SW480 (cell line): Measurements from ENCODE around the gene HECW1.
"Not testable (repeated sequence)": the region's sequence is repeated elsewhere in the genome, so short reads cannot be mapped to it uniquely, and the experiment has no call there.

Experiments used
- DNase-seq: peaks from one replicate; pipeline ENCODE4 v3.0.0-alpha.2; 2016; ENCODE audit warnings: low spot score

HECW1 gene

DNA sequence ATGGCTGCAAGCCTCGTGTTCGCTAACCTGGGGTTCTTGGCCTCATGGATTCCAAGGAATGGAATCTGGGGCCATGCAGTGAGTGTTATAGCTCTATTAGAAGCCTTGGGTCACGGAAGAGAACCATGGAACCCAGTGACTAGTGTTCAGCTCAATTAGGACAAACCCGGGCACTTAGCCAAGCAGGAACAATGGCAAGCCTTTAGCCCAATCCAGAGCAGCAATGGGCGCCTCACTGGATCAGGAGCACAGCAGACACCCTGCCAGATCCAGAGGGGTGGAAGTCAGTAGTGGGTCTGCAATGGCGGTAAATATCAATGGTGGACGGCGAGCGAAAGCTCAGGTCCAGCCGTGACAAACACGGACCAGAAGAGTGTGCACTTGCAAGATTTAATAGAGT is 98.1 kb downstream of the HECW1 start:
- not testable (repeated sequence) for DNase-seq

DNA sequence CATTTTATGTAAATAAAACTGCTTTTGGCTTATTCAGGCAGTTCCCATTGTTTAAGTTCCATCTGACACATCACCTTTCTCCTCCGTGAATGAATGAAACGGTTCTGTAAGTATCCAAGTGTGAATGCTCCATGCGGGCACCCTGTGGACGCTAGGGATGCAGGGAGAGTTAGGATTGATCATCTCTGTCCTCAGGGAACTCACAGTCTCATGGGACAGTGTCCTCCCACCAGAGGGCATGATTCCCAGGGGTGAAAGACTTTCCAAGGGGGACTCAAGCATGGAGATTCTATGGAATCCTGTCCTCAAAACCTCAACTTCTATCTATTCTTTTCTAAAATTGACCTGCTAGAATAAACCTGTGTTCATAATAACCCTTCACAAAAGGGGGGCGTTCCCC is 98.8 kb downstream of the HECW1 start:
- peak; percentile 27 for DNase-seq

DNA sequence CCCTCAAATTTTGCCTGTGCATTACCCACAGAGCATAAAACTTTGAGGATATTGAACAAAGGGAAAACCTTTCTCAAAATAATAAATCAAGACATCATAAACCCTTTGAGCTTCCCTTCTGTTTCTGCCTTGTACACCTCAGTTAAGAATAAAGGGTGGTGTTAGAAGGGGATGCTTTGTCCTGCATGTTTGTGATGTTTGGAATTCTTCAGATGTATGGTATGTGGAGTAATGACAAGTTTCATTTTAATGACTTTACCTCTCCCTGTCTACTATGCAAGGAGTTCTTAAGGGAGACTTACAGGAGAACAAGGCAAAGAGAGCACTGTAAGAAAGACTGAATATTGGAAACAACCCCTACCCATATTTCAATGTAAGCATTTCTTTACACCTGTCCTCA is 99.2 kb downstream of the HECW1 start:
- peak; percentile 65 for DNase-seq

DNA sequence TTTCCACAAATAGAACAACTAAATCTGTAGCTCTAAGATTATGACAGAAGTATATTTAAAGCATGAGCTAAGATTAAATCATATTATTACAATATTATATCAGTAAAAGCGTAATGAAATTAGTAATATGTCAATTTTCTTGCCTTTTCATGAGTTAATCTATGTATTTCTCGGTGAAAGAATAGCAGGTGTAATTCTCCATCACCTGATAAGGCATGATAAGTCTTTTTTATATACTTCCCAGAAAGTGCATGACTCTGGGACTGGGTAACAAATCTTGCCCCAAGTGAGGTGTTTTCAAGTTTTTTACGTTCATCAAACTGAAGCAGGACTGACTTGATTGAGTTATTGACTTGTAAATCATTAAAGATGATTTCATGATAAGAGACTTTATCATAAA is 100.5 kb downstream of the HECW1 start:
- DNase-seq = no peak

DNA sequence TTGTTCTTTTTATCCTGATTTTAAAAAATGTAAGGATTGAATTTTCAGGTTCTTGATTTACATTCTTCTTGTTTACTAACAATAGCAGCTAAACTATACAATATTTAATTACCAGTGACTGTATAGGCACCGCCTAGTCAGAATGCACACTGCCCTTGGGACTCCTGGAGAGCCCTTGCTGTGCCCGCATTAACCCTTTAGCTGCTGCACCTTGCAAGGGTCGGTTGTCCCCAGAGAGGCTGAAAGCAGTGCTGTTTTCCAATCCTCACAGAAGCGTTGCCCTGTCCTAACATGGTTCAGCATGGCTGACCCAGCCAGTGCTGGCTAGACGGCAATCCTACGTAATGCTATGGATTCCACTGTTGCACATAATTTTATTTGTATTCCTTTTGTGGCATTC is 102.6 kb downstream of the HECW1 start:
- DNase-seq = no peak

GRCh38 chr7:43217055-43217454 is 104.6 kb downstream of the HECW1 start:
- no peak for DNase-seq

DNA sequence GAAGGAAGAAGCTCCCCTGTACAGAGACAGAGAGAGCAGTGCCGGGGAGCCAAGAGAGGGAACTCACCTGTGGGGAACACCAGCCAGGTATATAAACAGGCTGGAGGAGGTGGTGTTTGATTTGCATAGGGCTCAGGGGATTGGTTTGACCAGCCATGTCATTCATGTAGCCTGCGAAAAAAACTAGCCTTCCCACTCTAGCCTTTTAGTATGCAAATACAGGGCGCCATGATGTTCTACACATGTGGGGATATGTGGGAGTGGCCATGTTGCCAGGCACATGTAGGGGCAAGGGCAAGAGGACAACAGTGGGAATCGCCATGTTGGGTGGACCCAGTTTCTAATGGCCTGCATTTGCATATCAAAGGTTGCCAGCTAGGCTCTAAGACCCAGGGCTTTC is 106.5 kb downstream of the HECW1 start:
- DNase-seq = not testable (repeated sequence)

DNA sequence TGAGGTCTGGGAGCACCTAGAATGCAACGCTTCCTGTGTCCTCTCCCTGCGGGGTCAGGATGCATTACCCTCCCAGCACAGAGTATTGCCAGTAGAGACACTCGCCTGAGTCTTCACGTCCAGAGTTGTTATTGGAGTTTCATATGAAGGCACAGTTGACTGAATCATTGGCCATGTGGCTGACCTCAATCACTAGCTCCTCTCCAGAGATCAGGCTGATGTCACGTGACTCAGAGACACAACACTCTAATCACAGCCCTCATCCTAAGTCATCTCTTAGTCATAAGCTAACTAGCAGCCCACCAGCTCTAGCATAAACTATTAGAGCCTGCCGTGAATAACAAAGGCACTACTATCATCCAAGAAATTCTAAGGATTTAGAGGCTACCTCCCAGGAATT is 107.8 kb downstream of the HECW1 start:
- peak; percentile 8 for DNase-seq

DNA sequence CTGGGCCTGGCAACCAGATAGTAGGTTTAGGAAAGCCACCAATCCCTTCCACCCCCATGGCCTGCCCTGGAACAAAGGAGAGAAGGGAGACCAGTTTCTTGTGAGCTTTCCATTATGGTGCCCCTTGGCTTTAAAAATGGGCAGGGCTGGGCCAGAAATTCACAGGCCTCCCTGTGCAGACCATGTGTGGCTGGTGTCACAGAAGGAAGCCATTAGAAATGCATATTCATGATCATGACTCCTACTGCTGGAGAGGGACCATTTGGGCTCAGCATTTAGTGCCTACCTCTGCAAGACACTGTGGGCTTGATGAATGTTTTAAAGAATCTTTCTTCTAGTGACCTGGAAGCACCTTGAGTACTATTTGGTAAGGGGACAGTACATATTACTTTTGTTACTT is 108.3 kb downstream of the HECW1 start:
- no peak for DNase-seq

GRCh38 chr7:43229801-43230200 is 117.4 kb downstream of the HECW1 start:
- DNase-seq = no peak

GRCh38 chr7:43232366-43232765 is 119.9 kb downstream of the HECW1 start:
- no peak for DNase-seq

DNA sequence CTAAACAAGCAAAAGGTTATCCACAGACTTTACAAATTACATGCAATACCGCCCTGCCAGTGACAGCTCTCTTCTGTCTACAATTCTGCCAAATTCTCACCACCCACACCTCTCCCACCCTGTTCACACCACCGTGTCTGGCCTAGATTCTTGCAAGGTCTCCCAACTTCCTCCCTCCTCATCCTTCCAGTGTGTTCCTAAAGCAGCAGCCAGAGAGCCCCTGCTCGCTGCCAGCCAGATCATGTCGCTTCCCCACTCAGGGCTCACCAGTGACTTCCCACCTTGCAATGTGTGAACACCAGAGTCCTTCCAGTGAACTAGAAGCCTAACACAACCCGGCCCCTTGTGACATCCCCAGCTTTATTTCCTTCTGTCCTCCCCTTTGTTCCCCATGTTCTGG is 121.6 kb downstream of the HECW1 start:
- DNase-seq = no peak

DNA sequence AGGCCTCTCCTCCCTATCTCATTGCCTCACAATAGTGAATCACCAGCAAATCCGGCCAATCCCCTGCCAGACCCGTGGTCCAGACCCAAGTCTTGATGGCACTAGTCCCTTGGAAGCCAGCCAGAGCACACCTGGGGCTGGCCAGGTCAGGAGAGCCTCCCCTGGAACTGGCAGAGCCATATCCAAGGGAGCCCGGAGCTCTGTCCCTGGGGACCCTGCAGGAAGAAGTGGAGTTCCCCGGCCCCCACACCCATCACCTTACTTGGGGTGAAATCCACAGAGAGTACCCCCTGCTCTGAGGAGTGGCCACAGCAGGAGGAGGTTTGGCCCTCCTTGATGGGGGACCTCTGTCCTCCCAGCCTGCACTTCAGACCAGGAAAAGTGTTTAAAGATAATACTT is 122.5 kb downstream of the HECW1 start:
- no peak for DNase-seq

GRCh38 chr7:43240565-43240964 is 128.1 kb downstream of the HECW1 start:
- no peak for DNase-seq

GRCh38 chr7:43242628-43243255 is 130.3 kb downstream of the HECW1 start:
- no peak for DNase-seq

GRCh38 chr7:43244232-43244631 is 131.8 kb downstream of the HECW1 start:
- DNase-seq = no peak

DNA sequence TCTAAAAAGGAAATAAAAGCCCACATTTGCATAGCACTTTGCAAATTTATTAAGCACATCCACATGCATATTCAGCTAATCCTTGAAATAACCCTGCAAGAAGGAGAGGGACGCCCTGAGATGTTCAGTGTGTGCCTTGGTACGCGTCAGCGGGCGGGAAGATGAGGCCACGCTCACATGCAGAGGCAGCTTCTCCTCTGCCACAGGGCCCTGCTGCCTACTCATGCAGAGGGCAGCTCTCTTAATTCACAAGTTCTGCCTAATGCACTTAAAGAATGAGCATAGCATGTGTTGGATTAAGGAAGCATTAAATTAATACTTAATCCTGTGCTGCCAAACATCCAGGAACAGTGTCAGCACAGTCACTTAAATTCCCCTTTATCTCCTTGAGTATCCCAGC is 132.3 kb downstream of the HECW1 start:
- DNase-seq = no peak

DNA sequence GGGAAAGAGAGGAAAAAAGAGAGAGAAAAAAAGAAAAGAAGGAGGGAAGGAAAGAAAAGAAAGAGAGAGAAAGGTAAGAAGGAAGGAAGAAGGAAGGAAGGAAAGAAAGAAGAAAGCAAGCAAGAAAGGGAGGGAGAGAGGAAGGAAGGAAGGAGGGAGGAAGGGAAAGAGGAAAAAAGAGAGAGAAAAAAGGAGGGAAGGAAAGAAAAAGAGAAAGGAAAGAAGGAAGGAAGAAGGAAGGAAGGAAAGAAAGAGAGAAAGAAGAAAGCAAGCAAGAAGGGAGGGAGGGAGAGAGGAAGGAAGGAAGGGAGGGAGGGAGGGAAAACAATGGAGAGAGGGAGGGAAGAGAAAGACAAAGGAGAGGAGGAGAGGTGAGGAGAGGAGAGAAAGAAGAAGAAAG is 135.3 kb downstream of the HECW1 start:
- DNase-seq = no peak

- no peak for DNase-seq
Observed at GRCh38 chr7:43248553-43248952, 136.1 kb downstream of the HECW1 start.

GRCh38 chr7:43248961-43249822 is 136.7 kb downstream of the HECW1 start:
- peak; percentile 88 for DNase-seq

DNA sequence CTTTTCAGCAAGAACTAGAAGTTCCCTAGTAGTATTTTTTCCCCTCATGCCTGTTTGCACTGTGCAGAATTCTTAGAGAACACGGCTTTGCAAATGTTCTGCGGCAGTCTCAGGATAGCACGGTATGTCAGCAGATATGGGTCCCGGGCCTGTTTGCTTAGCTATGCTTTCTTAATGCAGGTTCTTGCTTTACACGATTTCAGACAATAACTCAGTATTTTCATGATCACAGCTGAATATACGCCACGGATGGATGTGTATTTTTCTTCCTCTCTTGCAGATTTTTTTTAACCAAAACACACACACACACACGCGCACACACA is 137.3 kb downstream of the HECW1 start:
- DNase-seq = no peak

DNA sequence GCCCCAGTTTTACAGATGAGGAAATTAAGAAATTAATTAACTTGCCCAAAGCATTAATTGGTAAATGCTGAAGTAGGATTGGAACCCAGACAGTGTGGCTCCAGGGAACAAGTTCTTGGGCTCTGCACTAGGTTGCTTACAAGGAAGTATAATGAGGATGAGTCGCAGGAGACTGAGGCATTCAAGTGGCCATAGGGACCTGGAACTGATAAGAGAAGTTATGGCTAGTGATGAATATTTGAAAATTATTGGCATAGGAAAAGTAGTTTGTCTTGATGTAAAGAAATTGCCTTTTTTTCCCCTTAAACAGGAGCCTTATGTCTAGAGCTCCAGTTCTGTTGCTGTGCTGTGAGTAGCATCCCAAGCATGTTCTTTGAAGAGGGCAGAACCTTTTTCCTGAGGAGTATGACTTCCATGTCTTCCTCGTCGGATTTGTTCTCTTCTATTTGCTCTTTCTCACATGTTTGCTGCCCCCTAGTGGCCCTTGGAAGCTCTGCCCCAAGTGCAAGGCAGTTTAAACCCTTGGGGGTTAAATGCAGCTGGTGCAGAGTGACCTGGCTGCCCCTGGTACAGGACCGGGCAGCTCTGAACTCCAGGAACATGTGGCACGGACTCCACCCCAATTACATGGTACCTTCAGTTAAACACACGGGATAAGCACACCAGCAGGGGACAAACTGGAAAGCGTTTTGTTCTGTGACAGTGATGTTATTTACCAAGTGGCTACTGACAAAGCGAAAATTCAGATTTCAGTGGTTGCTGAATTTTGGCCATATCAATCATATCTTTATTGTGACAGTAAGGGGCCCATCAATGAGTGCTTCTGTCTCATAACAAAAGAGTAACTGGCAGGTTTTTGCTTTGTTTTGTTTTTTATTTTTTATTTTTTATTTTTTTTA is 148.8 kb downstream of the HECW1 start:
- DNase-seq = peak; percentile 90

- DNase-seq = no peak
Observed at GRCh38 chr7:43265139-43265538, 152.7 kb downstream of the HECW1 start.
